Activated naive CD8-positive, alpha-beta T cell treated with anti-CD3 and anti-CD28 coated beads for 36 hours (primary cell): ENCODE measurements around the gene CENPE. TPM values are rescaled to one million over a fixed set of nuclear protein-coding genes. Genes with fewer than 3 reads are reported as not detected.
"Not testable (repeated sequence)": the region's sequence is repeated elsewhere in the genome, so short reads cannot be mapped to it uniquely, and the experiment has no call there.

Experiments used
- DNase-seq: peaks from one replicate; pipeline ENCODE4 v3.0.0; 2021
- H3K27ac Mint-ChIP-seq: one replicate; pipeline ENCODE4 v1.8.0; 2022; ENCODE audit warnings: mild to moderate bottlenecking, moderate library complexity, mixed read lengths
- H3K27me3 Mint-ChIP-seq: one replicate; pipeline ENCODE4 v1.8.0; 2022; ENCODE audit warnings: mild to moderate bottlenecking, mixed read lengths
- H3K36me3 Mint-ChIP-seq: one replicate; pipeline ENCODE4 v1.8.0; 2021; ENCODE audit warnings: mild to moderate bottlenecking, mixed read lengths
- H3K4me1 Mint-ChIP-seq: one replicate; pipeline ENCODE4 v1.8.0; 2021; ENCODE audit warnings: mixed read lengths
- H3K4me3 Mint-ChIP-seq: one replicate; pipeline ENCODE4 v1.8.0; 2022; ENCODE audit warnings: mild to moderate bottlenecking, moderate library complexity, mixed read lengths
- H3K9me3 Mint-ChIP-seq: one replicate; pipeline ENCODE4 v1.8.0; 2022; ENCODE audit warnings: mixed read lengths
- total RNA-seq, 2 experiments: library from RNA; stranded (reverse); gene quantifications; one replicate each; pipeline ENCODE4 v1.2.3, GENCODE V29; 2021

The CENPE gene
- 10 to 100 TPM; 34.2 to 36.8 TPM for total RNA-seq

- Mint-ChIP-seq H3K4me1 (peaks cover 6% of the 10 kb centered on the region), H3K27me3 (peaks cover 8% of the 10 kb centered on the region), H3K27ac (peak within 1 kb of the TSS; percentile 94), H3K9me3 (no peaks in the 10 kb centered on the region), H3K36me3 (peaks cover 19% of the 10 kb centered on the region), H3K4me3 (peak within 1 kb of the TSS; percentile 93)
- DNase-seq, result peak; percentile 84
Measured at GRCh38 chr4:103198111-103198765, at the start of gene CENPE. CENPE (minus strand) TSS chr4:103198343; CDS start chr4:103198319, 24 bp downstream.

GRCh38 chr4:103244251-103244650 is 46.1 kb upstream of the CENPE start:
- H3K27me3 Mint-ChIP-seq, result peaks cover 8% of the 10 kb centered on the region
- no peak for DNase-seq
- no peak overlapping the region for H3K27ac Mint-ChIP-seq
- H3K4me3 Mint-ChIP-seq, result no peak overlapping the region
- H3K36me3 Mint-ChIP-seq, result peaks cover 3% of the 10 kb centered on the region
- peaks cover 22% of the 10 kb centered on the region for H3K9me3 Mint-ChIP-seq
- no peaks in the 10 kb centered on the region for H3K4me1 Mint-ChIP-seq

GRCh38 chr4:103230938-103231337 is 32.8 kb upstream of the CENPE start:
- H3K9me3 Mint-ChIP-seq, H3K27me3 Mint-ChIP-seq, H3K36me3 Mint-ChIP-seq, H3K27ac Mint-ChIP-seq, H3K4me3 Mint-ChIP-seq, H3K4me1 Mint-ChIP-seq, DNase-seq: not testable (repeated sequence)

- DNase-seq, H3K27ac Mint-ChIP-seq, H3K4me3 Mint-ChIP-seq, H3K27me3 Mint-ChIP-seq, H3K4me1 Mint-ChIP-seq, H3K9me3 Mint-ChIP-seq, H3K36me3 Mint-ChIP-seq: not testable (repeated sequence)
Measured at GRCh38 chr4:103223556-103223955, 25.4 kb upstream of the CENPE start.

- no peaks in the 10 kb centered on the region for H3K36me3 Mint-ChIP-seq
- no peak overlapping the region for H3K27ac Mint-ChIP-seq
- H3K4me3 Mint-ChIP-seq, result no peak overlapping the region
- DNase-seq, result no peak
- H3K4me1 Mint-ChIP-seq, result peaks cover 2% of the 10 kb centered on the region
- no peaks in the 10 kb centered on the region for H3K9me3 Mint-ChIP-seq
- H3K27me3 Mint-ChIP-seq, result peaks cover 8% of the 10 kb centered on the region
Measured at GRCh38 chr4:103207673-103208072, 9.5 kb upstream of the CENPE start.

- Mint-ChIP-seq H3K4me1 (no peaks in the 10 kb centered on the region), H3K27ac (no peak overlapping the region), H3K36me3 (no peaks in the 10 kb centered on the region), H3K27me3 (peaks cover 8% of the 10 kb centered on the region), H3K4me3 (no peak overlapping the region), H3K9me3 (no peaks in the 10 kb centered on the region)
- no peak for DNase-seq
Measured at GRCh38 chr4:103204111-103204510, 6.0 kb upstream of the CENPE start.

- no peak overlapping the region for H3K4me3 Mint-ChIP-seq
- H3K27me3 Mint-ChIP-seq, result peaks cover 8% of the 10 kb centered on the region
- H3K27ac Mint-ChIP-seq, result no peak overlapping the region
- DNase-seq, result no peak
- H3K36me3 Mint-ChIP-seq, result peaks cover 7% of the 10 kb centered on the region
- H3K4me1 Mint-ChIP-seq, result peaks cover 6% of the 10 kb centered on the region
- H3K9me3 Mint-ChIP-seq, result no peaks in the 10 kb centered on the region
Measured at GRCh38 chr4:103201724-103202123, 3.6 kb upstream of the CENPE start.

GRCh38 chr4:103201253-103201652 is 3.1 kb upstream of the CENPE start:
- no peak overlapping the region for H3K27ac Mint-ChIP-seq
- H3K27me3 Mint-ChIP-seq, result peaks cover 8% of the 10 kb centered on the region
- peaks cover 8% of the 10 kb centered on the region for H3K36me3 Mint-ChIP-seq
- no peak for DNase-seq
- no peaks in the 10 kb centered on the region for H3K9me3 Mint-ChIP-seq
- peaks cover 6% of the 10 kb centered on the region for H3K4me1 Mint-ChIP-seq
- no peak overlapping the region for H3K4me3 Mint-ChIP-seq

- no peak for DNase-seq
- Mint-ChIP-seq H3K4me3 (peak overlapping the region; percentile 93), H3K9me3 (no peaks in the 10 kb centered on the region), H3K27ac (no peak overlapping the region), H3K36me3 (peaks cover 19% of the 10 kb centered on the region), H3K27me3 (peaks cover 8% of the 10 kb centered on the region), H3K4me1 (peaks cover 6% of the 10 kb centered on the region)
Measured at GRCh38 chr4:103199009-103199408, 866 bp upstream of the CENPE start.

GRCh38 chr4:103197765-103198110 is 405 bp downstream of the CENPE start:
- Mint-ChIP-seq H3K4me3 (peak overlapping the region; percentile 93), H3K36me3 (peaks cover 19% of the 10 kb centered on the region), H3K4me1 (peaks cover 6% of the 10 kb centered on the region), H3K27ac (peak overlapping the region; percentile 70), H3K9me3 (no peaks in the 10 kb centered on the region), H3K27me3 (peaks cover 8% of the 10 kb centered on the region)
- no peak for DNase-seq

GRCh38 chr4:103193457-103193856 is 4.7 kb downstream of the CENPE start:
- DNase-seq, result no peak
- no peaks in the 10 kb centered on the region for H3K9me3 Mint-ChIP-seq
- H3K4me1 Mint-ChIP-seq, result peaks cover 6% of the 10 kb centered on the region

GRCh38 chr4:103171006-103171405 is 27.1 kb downstream of the CENPE start:
- no peak overlapping the region for H3K4me3 Mint-ChIP-seq
- no peak overlapping the region for H3K27ac Mint-ChIP-seq
- peaks cover 10% of the 10 kb centered on the region for H3K9me3 Mint-ChIP-seq
- no peak for DNase-seq
- H3K36me3 Mint-ChIP-seq, result peaks cover 49% of the 10 kb centered on the region
- no peaks in the 10 kb centered on the region for H3K4me1 Mint-ChIP-seq
- H3K27me3 Mint-ChIP-seq, result no peaks in the 10 kb centered on the region

More at GRCh38 chr4:103193457-103193856, 4.7 kb downstream of the CENPE start:
- no peak overlapping the region for H3K4me3 Mint-ChIP-seq
- H3K27me3 Mint-ChIP-seq, result no peaks in the 10 kb centered on the region
- peaks cover 55% of the 10 kb centered on the region for H3K36me3 Mint-ChIP-seq
- H3K27ac Mint-ChIP-seq, result no peak overlapping the region

GRCh38 chr4:103169750-103170149 is 28.4 kb downstream of the CENPE start:
- not testable (repeated sequence) for H3K4me1 Mint-ChIP-seq, DNase-seq, H3K4me3 Mint-ChIP-seq, H3K27me3 Mint-ChIP-seq, H3K27ac Mint-ChIP-seq
- H3K36me3 Mint-ChIP-seq, result peaks cover 49% of the 10 kb centered on the region
- peaks cover 10% of the 10 kb centered on the region for H3K9me3 Mint-ChIP-seq

GRCh38 chr4:103168993-103169392 is 29.1 kb downstream of the CENPE start:
- DNase-seq, result no peak
- Mint-ChIP-seq H3K27me3 (no peaks in the 10 kb centered on the region), H3K9me3 (peaks cover 10% of the 10 kb centered on the region), H3K4me3 (no peak overlapping the region), H3K36me3 (peaks cover 47% of the 10 kb centered on the region), H3K27ac (no peak overlapping the region), H3K4me1 (no peaks in the 10 kb centered on the region)

- Mint-ChIP-seq H3K27ac (no peak overlapping the region), H3K4me3 (no peak overlapping the region), H3K36me3 (peaks cover 17% of the 10 kb centered on the region), H3K27me3 (no peaks in the 10 kb centered on the region), H3K4me1 (peaks cover 6% of the 10 kb centered on the region), H3K9me3 (no peaks in the 10 kb centered on the region)
- DNase-seq, result no peak
Measured at GRCh38 chr4:103162176-103162575, 36.0 kb downstream of the CENPE start.

- H3K4me1 Mint-ChIP-seq, result peaks cover 6% of the 10 kb centered on the region
- H3K9me3 Mint-ChIP-seq, result no peaks in the 10 kb centered on the region
- no peaks in the 10 kb centered on the region for H3K27me3 Mint-ChIP-seq
- DNase-seq, result no peak
- H3K27ac Mint-ChIP-seq, result no peak overlapping the region
- H3K4me3 Mint-ChIP-seq, result no peak overlapping the region
- H3K36me3 Mint-ChIP-seq, result peaks cover 28% of the 10 kb centered on the region
Measured at GRCh38 chr4:103158760-103159159, 39.4 kb downstream of the CENPE start.
